ENCODE data around the gene NAT8L. TPM values are rescaled to one million over a fixed set of nuclear protein-coding genes. Genes with fewer than 3 reads are reported as not detected.

The NAT8L gene
- total and polyA plus RNA-seq, 2 of the 4 experiments (the other 2 are of a cell fraction), result 0.05 TPM; not detected in 1

- no peak overlapping the region for H3K9ac ChIP-seq (ENCODE audit: low read depth, low read length)
- no peak for TF ChIP-seq CHD1 (IDR thresholded peaks at IDR 0.05; ENCODE audit: low read depth, low read length)
- TF ChIP-seq SMC3 (IDR thresholded peaks at IDR 0.05; ENCODE audit: low read depth, low read length), result no peak
- no peak for TF ChIP-seq FOS (IDR thresholded peaks at IDR 0.05; ENCODE audit: low read depth, low read length)
- TF ChIP-seq, protein P1, sequence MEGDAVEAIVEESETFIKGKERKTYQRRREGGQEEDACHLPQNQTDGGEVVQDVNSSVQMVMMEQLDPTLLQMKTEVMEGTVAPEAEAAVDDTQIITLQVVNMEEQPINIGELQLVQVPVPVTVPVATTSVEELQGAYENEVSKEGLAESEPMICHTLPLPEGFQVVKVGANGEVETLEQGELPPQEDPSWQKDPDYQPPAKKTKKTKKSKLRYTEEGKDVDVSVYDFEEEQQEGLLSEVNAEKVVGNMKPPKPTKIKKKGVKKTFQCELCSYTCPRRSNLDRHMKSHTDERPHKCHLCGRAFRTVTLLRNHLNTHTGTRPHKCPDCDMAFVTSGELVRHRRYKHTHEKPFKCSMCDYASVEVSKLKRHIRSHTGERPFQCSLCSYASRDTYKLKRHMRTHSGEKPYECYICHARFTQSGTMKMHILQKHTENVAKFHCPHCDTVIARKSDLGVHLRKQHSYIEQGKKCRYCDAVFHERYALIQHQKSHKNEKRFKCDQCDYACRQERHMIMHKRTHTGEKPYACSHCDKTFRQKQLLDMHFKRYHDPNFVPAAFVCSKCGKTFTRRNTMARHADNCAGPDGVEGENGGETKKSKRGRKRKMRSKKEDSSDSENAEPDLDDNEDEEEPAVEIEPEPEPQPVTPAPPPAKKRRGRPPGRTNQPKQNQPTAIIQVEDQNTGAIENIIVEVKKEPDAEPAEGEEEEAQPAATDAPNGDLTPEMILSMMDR (conservative IDR thresholded peaks at IDR 0.05; ENCODE audit: low read depth, low read length), result no peak
- no peak for TF ChIP-seq MXI1 (IDR thresholded peaks at IDR 0.05; ENCODE audit: borderline replicate concordance, low read depth, low read length)
- TF ChIP-seq RCOR1 (IDR thresholded peaks at IDR 0.05; ENCODE audit: insufficient replicate concordance, low read length), result no peak
- no peak for TF ChIP-seq USF2 (IDR thresholded peaks at IDR 0.05; ENCODE audit: low read depth, low read length)
- TF ChIP-seq BHLHE40 (IDR thresholded peaks at IDR 0.05; ENCODE audit: low read depth, low read length), result no peak
- no peak for TF ChIP-seq POLR2A (IDR thresholded peaks at IDR 0.05; ENCODE audit: low read depth, low read length)
- no peak for TF ChIP-seq CEBPB (IDR thresholded peaks at IDR 0.05; ENCODE audit: low read depth, low read length)
- no peak for TF ChIP-seq NFE2L2 (IDR thresholded peaks at IDR 0.05; ENCODE audit: low read depth, low read length)
- TF ChIP-seq MAFK (IDR thresholded peaks at IDR 0.05; ENCODE audit: low read depth, low read length), result no peak
- no peak overlapping the region for H3K27ac ChIP-seq (ENCODE audit: insufficient read depth, low read length)
- no peak overlapping the region for H4K5ac ChIP-seq (ENCODE audit: low read depth, low read length)
- DNase-seq, result no peak
- H2BK120ac ChIP-seq (ENCODE audit: low read depth, low read length), result no peak overlapping the region
- no peak overlapping the region for H4K8ac ChIP-seq (ENCODE audit: low read depth in 2 of 2, low read length in 2 of 2)
- H3K4me1 ChIP-seq (ENCODE audit: control insufficient read depth, insufficient read depth, low read length), result no peaks in the 10 kb centered on the region
- peaks cover 23% of the 10 kb centered on the region; the same call in 1 of the 2 replicates for H3K27me3 ChIP-seq (ENCODE audit: control insufficient read depth, insufficient read depth, low read length)
- no TSS peak for BruUV-seq (replicated peaks)
- in situ Hi-C loops (cut with MboI; ENCODE audit: low sequenced_read_pairs), result no loop called here
- H3K36me3 ChIP-seq (ENCODE audit: control insufficient read depth, insufficient read depth, low read length), result no peaks in the 10 kb centered on the region
- H2AFZ ChIP-seq (replicated peaks; ENCODE audit: low read length, poor library complexity), result no peak overlapping the region
- no peak overlapping the region for H3K18ac ChIP-seq (ENCODE audit: low read depth, low read length)
- H3K9me3 ChIP-seq (ENCODE audit: control insufficient read depth, insufficient read depth, low read length), result no peaks in the 10 kb centered on the region
- H2BK5ac ChIP-seq (ENCODE audit: low read depth, low read length, poor library complexity, severe bottlenecking), result no peak overlapping the region
- no peak overlapping the region for H2BK15ac ChIP-seq (ENCODE audit: low read depth, low read length)
- H3K4ac ChIP-seq (ENCODE audit: low read depth, low read length), result no peak overlapping the region
- ChIA-PET POLR2A (ENCODE audit: unreplicated experiment) (no interaction called here), CTCF (no interaction called here)
- dilution Hi-C loops (cut with HindIII; ENCODE audit: low sequenced_read_pairs, unreplicated experiment), result no loop called here
- intact Hi-C loops (cut with micrococcal nuclease), result no loop called here
- H3K23ac ChIP-seq (ENCODE audit: low read depth, low read length), result no peak overlapping the region
- no peak overlapping the region for H2AK9ac ChIP-seq (replicated peaks; ENCODE audit: low read depth, low read length, poor library complexity)
- H4K20me1 ChIP-seq (ENCODE audit: insufficient read depth, low read length), result no peaks in the 10 kb centered on the region
- peaks cover 6% of the 10 kb centered on the region; the same call in 1 of the 2 replicates for H3K9me1 ChIP-seq (ENCODE audit: insufficient read depth, low read length)
- H3K56ac ChIP-seq (ENCODE audit: extremely low read depth, insufficient read depth, low read length), result no peak overlapping the region
- no peak overlapping the region for H2AK5ac ChIP-seq (ENCODE audit: low read depth, low read length)
- ATAC-seq (ENCODE audit: low read depth), result no peak
- WGBS, 2 experiments (ENCODE audit: extremely low coverage in 2 of 2, insufficient read length in 1 of 2), result 84% methylated on average over 23 of the region's 40 CpGs; no CpG with 5 or more reads in 1 of the 2 experiments
- H3K4me3 ChIP-seq (ENCODE audit: insufficient read depth, low read depth, low read length), result no peak overlapping the region
- no peak overlapping the region for H2BK20ac ChIP-seq (ENCODE audit: low read depth, low read length)
- H3K4me2 ChIP-seq (ENCODE audit: low read depth, low read length), result no peak overlapping the region
- H4K91ac ChIP-seq (ENCODE audit: insufficient read depth, low read depth, low read length), result no peak overlapping the region
- no peaks in the 10 kb centered on the region for H3K79me1 ChIP-seq (ENCODE audit: low read depth in 1 of 2, low read length in 2 of 2)
- no peak overlapping the region for H3K14ac ChIP-seq (replicated peaks; ENCODE audit: low read depth, low read length)
These were observed 5.3 kb downstream of the NAT8L start for GRCh38 chr4:2064276-2064991.
